LNCaP clone FGC (cell line): ENCODE results near the gene NCF1.
"Not testable (repeated sequence)": the region's sequence is repeated elsewhere in the genome, so short reads cannot be mapped to it uniquely, and the experiment has no call there.

Experiments
- DNase-seq: peaks from one replicate; pipeline ENCODE4 v3.0.0-alpha.2; 2011; ENCODE audit warnings: low read depth
- H3K4me3 ChIP-seq: 2 replicates; pipeline ENCODE4 v1.5.1; 2011; ENCODE audit warnings: mild to moderate bottlenecking, low read depth, low read length, control low read depth

The NCF1 gene

DNA sequence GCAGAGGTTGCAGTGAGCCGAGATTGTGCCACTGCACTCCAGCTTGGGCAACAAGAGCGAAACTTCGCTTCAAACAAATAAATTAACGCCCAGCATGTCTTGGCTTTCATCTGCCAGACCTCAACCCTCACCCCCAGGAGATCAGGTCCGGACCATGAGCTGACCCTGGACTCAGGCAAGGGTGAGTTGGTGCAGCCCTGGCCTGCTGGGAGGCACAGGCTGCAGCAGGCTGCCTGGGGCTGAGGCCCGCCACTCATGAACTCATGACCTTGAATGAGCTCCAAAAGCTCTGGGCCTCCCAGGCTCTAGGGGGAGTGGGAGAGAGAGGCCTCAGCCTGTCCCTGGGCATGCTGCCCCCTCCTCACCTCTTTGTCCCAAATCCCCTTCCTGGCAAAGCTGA is 1.7 kb upstream of the NCF1 start:
- H3K4me3 ChIP-seq, DNase-seq: not testable (repeated sequence)

DNA sequence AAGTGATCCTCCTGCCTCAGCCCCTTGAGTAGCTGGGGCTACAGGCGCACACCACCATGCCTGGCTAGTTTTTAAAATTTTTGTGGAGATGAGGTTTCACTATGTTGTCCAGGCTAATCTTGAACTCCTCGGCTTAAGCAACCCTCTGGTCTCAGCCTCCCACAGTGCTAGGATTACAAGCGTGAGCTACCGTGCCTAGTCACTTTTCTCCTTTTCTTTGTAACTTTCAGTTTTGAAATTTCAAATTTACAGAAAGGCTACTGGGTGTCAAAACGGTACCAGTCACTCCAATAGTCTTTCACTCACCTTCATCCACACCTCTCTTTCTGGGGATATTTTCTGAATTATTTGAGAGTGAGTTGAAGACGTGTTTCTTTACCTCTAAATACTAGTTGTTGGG is 1.3 kb downstream of the NCF1 start:
- not testable (repeated sequence) for DNase-seq, H3K4me3 ChIP-seq

DNA sequence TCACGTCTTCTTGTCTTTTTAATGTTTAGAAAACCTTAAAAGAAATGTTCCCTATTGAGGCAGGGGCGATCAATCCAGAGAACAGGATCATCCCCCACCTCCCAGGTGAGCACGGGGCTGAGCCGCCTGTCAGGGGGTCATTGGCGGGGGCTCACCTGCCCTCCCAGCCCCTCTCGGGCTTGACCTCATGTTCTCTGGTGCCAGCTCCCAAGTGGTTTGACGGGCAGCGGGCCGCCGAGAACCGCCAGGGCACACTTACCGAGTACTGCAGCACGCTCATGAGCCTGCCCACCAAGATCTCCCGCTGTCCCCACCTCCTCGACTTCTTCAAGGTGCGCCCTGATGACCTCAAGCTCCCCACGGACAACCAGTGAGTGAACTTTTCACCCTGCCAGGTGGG is 5.2 kb downstream of the NCF1 start:
- H3K4me3 ChIP-seq, DNase-seq: not testable (repeated sequence)

GRCh38 chr7:74781746-74782145 is 7.9 kb downstream of the NCF1 start:
- H3K4me3 ChIP-seq, DNase-seq: not testable (repeated sequence)

GRCh38 chr7:74783595-74783994 is 9.8 kb downstream of the NCF1 start:
- H3K4me3 ChIP-seq, DNase-seq: not testable (repeated sequence)

DNA sequence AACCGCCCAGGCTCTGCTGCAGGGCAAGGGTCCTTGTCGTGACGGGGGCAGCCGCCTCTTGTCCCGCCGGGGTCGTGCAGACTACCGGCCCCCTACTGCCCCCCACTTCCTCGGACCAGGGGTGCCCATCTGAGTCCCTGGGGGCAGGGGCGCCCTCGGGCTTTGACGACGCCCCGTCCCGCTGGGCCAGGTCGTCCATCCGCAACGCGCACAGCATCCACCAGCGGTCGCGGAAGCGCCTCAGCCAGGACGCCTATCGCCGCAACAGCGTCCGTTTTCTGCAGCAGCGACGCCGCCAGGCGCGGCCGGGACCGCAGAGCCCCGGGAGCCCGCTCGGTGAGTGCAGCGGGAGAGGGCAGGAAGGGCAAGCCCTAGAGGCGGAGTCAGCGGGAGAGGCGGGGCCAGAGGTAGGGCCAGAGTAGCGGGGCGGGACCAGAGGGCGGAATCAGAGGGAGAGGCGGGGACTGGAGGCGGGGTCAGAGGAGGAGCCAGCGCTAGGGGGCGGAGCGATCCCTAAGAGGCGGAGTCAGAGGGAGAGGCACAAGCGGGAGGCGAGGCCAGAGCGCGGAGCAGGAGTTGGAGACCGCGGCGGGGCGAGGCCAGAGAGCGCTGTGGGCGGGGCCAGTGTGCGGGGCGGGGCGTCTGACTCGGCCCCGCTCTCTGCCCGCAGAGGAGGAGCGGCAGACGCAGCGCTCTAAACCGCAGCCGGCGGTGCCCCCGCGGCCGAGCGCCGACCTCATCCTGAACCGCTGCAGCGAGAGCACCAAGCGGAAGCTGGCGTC is 14.7 kb downstream of the NCF1 start:
- peak overlapping the region; percentile 13; the same call in 1 of the 2 replicates for H3K4me3 ChIP-seq
- peak; percentile 33 for DNase-seq

- DNase-seq, H3K4me3 ChIP-seq: not testable (repeated sequence)
Observed at GRCh38 chr7:74789200-74789736, 15.5 kb downstream of the NCF1 start.

DNA sequence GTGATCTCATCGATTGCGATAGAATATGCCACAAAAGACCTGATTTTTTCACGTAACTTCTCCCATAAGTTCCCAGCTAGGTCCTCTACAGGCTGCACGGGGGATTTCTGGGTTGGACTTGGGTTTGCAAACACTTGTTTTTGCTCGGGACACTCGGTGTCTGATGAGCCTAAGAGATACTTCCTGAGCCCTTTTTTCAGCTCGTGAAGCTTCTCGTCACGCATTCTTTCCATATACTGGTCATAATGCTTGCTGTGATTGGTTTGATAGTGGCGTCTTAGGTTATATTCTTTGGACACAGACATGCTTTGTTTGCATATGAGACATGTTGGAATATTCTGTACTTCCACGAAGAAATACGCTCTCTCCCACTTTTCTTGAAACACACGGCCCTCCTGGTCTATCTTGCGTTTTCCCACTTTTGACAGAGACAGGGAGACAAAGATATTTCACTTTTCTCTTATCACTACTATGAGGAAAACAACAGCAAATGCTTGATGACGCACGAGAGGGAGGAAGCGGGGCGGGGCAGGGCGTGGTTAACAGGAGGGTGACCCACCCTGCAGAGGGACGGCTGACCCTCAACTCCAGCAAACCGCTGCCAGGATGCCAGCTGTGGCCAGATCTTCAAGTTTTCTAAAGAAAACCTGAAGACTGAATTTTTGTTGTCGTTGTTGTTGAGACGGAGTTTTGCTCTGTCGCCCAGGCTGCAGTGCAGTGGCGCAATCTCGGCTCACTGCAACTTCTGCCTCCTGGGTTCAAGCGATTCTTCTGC is 24.2 kb downstream of the NCF1 start:
- H3K4me3 ChIP-seq, DNase-seq: not testable (repeated sequence)

DNA sequence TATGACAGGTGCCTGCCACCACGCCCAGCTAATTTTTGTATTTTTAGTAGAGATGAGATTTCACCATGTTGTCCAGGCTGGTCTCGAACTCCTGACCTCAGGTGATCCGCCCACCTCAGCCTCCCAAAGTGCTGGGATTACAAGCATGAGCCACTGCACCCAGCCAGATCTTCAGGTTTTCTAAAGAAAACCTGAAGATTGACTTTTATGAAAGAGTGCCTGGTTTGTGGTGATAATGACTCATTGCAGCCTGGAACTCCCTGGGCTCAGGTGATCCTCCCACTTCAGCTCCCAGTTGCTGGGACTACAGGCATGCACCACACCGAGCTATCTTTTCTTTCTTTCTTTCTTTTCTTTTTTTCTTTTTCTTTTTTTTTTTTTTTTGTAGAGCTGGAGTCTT is 24.8 kb downstream of the NCF1 start:
- not testable (repeated sequence) for DNase-seq, H3K4me3 ChIP-seq

GRCh38 chr7:74815882-74816281 is 42.1 kb downstream of the NCF1 start:
- DNase-seq, H3K4me3 ChIP-seq: not testable (repeated sequence)

GRCh38 chr7:74820146-74820805 is 46.5 kb downstream of the NCF1 start:
- H3K4me3 ChIP-seq, DNase-seq: not testable (repeated sequence)

- not testable (repeated sequence) for H3K4me3 ChIP-seq, DNase-seq
Observed at GRCh38 chr7:74821259-74821658, 47.4 kb downstream of the NCF1 start.

DNA sequence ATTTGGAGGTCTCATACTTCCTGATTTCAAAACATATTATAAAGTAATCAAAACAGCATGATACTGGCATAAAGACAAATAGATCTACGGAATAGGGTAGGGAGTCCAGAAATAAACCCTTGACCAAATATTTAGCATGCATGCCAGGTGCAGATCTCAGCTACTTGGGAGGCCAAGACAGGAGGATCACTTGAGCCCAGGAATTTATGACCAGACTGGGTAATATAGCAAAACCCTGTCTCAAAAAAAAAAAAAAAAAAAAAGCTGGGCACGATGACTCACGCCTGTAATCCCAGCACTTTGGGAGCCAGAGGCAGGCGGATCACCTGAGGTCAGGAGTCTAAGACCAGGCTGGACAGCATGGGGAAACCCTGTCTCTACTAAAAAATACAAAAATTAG is 56.1 kb downstream of the NCF1 start:
- H3K4me3 ChIP-seq, DNase-seq: not testable (repeated sequence)

DNA sequence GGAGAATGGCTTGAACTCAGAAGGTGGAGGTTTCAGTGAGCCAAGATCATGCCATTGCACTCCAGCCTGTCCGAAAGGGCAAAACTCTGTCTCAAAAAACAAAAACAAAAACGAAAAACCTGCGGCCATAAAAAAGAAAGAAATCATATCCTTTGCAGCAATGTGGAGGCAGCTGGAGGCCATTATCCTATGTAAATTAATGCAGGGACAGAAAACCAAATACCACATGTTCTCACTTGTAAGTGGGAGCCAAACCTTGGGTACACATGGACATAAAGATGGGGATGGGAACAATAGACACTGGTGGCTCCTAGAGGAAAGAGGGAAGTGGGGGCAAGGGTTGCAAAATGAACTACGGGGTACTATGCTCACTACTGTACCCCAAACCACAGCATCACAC is 56.6 kb downstream of the NCF1 start:
- not testable (repeated sequence) for H3K4me3 ChIP-seq, DNase-seq
